SK-N-SH treated with all-trans-retinoic acid at 6 μM for 48 hours (cell line): Measurements from ENCODE around the gene CAPN13.

Source experiments
- ATAC-seq: fragments of 200-7000 bp; cut with Tn5 transposase; 3 replicates; pipeline ENCODE4 v1.9.1; 2020; ENCODE audit warnings: mild to moderate bottlenecking, moderate library complexity
- ARNTL ChIP-seq: fragments of 450-650 bp; formaldehyde crosslinking; IDR thresholded peaks from 2 replicates; pipeline ENCODE4 v1.5.0; 2020; ENCODE audit warnings: low read depth, mild to moderate bottlenecking, moderate library complexity, borderline replicate concordance
- BACH2 ChIP-seq: fragments of 250-450 bp; sonication (Bioruptor Pico); IDR thresholded peaks from 2 replicates; pipeline ENCODE4 v1.9.0; 2021; ENCODE audit warnings: mild to moderate bottlenecking, borderline replicate concordance
- CSDC2 ChIP-seq: fragments of 250-450 bp; sonication (Bioruptor Pico); IDR thresholded peaks from 2 replicates; pipeline ENCODE4 v1.5.0; 2020; ENCODE audit warnings: mild to moderate bottlenecking, moderate library complexity
- ESRRG ChIP-seq: fragments of 250-450 bp; sonication (Bioruptor Pico); IDR thresholded peaks from 2 replicates; pipeline ENCODE4 v1.6.1; 2021; ENCODE audit warnings: mild to moderate bottlenecking
- GLIS3 ChIP-seq: fragments of 250-450 bp; sonication (Bioruptor Pico); IDR thresholded peaks from 2 replicates; pipeline ENCODE4 v1.5.0; 2020; ENCODE audit warnings: mild to moderate bottlenecking, moderate library complexity
- ISL1 ChIP-seq: fragments of 250-450 bp; sonication (Bioruptor Pico); IDR thresholded peaks from 2 replicates; pipeline ENCODE4 v2.1.2; 2022; ENCODE audit warnings: mild to moderate bottlenecking, moderate library complexity
- OSR1 ChIP-seq: fragments of 250-450 bp; sonication (Bioruptor Pico); IDR thresholded peaks from 2 replicates; pipeline ENCODE4 v1.8.0; 2022; ENCODE audit warnings: moderate library complexity, mild to moderate bottlenecking, inconsistent platforms
- PPARA ChIP-seq: fragments of 250-450 bp; sonication (Bioruptor Pico); IDR thresholded peaks from 2 replicates; pipeline ENCODE4 v1.5.0; 2020; ENCODE audit warnings: mild to moderate bottlenecking, borderline replicate concordance
- RARB ChIP-seq: fragments of 250-450 bp; sonication (Bioruptor Pico); IDR thresholded peaks from 2 replicates; pipeline ENCODE4 v1.8.0; 2021; ENCODE audit warnings: mild to moderate bottlenecking, moderate library complexity
- SNAI2 ChIP-seq: fragments of 250-450 bp; sonication (Bioruptor Pico); IDR thresholded peaks from 2 replicates; pipeline ENCODE4 v1.5.0; 2020; ENCODE audit warnings: mild to moderate bottlenecking, moderate library complexity
- TCF4 ChIP-seq: fragments of 250-450 bp; sonication (Bioruptor Pico); IDR thresholded peaks from 2 replicates; pipeline ENCODE4 v1.8.0; 2021; ENCODE audit warnings: mild to moderate bottlenecking, moderate library complexity, borderline replicate concordance
- TOX ChIP-seq: fragments of 250-450 bp; sonication (Bioruptor Pico); IDR thresholded peaks from 2 replicates; pipeline ENCODE4 v1.8.0; 2021; ENCODE audit warnings: mild to moderate bottlenecking, moderate library complexity, borderline replicate concordance
- ZC3H10 ChIP-seq: fragments of 250-450 bp; sonication (Bioruptor Pico); IDR thresholded peaks from 2 replicates; pipeline ENCODE4 v1.5.1; 2021; ENCODE audit warnings: mild to moderate bottlenecking, moderate library complexity
- ZFP3 ChIP-seq: fragments of 250-450 bp; sonication (Bioruptor Pico); IDR thresholded peaks from 2 replicates; pipeline ENCODE4 v1.5.0; 2020; ENCODE audit warnings: mild to moderate bottlenecking, moderate library complexity
- ZFP30 ChIP-seq: fragments of 450-650 bp; formaldehyde crosslinking; IDR thresholded peaks from 2 replicates; pipeline ENCODE4 v1.5.0; 2022; ENCODE audit warnings: mild to moderate bottlenecking, moderate library complexity
- ZNF565 ChIP-seq: fragments of 450-650 bp; formaldehyde crosslinking; conservative IDR thresholded peaks from 2 replicates; pipeline ENCODE4 v1.5.0; 2020; ENCODE audit warnings: low read depth, mild to moderate bottlenecking, moderate library complexity
- ZNF70 ChIP-seq: fragments of 450-650 bp; formaldehyde crosslinking; IDR thresholded peaks from 2 replicates; pipeline ENCODE4 v1.5.0; 2020; ENCODE audit warnings: mild to moderate bottlenecking, moderate library complexity
- ZNF8 ChIP-seq: fragments of 450-650 bp; formaldehyde crosslinking; IDR thresholded peaks from 2 replicates; pipeline ENCODE4 v1.5.0; 2020; ENCODE audit warnings: mild to moderate bottlenecking, moderate library complexity
- TF ChIP-seq, protein P1 (sequence below): fragments of 250-450 bp; sonication (Bioruptor Pico); IDR thresholded peaks from 2 replicates; pipeline ENCODE4 v1.5.1; 2021; ENCODE audit warnings: mild to moderate bottlenecking, moderate library complexity
- TF ChIP-seq, protein P2 (sequence below): fragments of 250-450 bp; sonication (Bioruptor Pico); IDR thresholded peaks from 2 replicates; pipeline ENCODE4 v1.5.1; 2020; ENCODE audit warnings: low read depth, mild to moderate bottlenecking, moderate library complexity
- TF ChIP-seq, protein P3 (sequence below): fragments of 250-450 bp; sonication (Bioruptor Pico); IDR thresholded peaks from 2 replicates; pipeline ENCODE4 v1.8.0; 2020; ENCODE audit warnings: mild to moderate bottlenecking, moderate library complexity, borderline replicate concordance
- TF ChIP-seq, protein P4 (sequence below): fragments of 250-450 bp; sonication (Bioruptor Pico); IDR thresholded peaks from 2 replicates; pipeline ENCODE4 v1.5.0; 2020; ENCODE audit warnings: mild to moderate bottlenecking, moderate library complexity

The CAPN13 gene, protein sequence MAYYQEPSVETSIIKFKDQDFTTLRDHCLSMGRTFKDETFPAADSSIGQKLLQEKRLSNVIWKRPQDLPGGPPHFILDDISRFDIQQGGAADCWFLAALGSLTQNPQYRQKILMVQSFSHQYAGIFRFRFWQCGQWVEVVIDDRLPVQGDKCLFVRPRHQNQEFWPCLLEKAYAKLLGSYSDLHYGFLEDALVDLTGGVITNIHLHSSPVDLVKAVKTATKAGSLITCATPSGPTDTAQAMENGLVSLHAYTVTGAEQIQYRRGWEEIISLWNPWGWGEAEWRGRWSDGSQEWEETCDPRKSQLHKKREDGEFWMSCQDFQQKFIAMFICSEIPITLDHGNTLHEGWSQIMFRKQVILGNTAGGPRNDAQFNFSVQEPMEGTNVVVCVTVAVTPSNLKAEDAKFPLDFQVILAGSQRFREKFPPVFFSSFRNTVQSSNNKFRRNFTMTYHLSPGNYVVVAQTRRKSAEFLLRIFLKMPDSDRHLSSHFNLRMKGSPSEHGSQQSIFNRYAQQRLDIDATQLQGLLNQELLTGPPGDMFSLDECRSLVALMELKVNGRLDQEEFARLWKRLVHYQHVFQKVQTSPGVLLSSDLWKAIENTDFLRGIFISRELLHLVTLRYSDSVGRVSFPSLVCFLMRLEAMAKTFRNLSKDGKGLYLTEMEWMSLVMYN

DNA sequence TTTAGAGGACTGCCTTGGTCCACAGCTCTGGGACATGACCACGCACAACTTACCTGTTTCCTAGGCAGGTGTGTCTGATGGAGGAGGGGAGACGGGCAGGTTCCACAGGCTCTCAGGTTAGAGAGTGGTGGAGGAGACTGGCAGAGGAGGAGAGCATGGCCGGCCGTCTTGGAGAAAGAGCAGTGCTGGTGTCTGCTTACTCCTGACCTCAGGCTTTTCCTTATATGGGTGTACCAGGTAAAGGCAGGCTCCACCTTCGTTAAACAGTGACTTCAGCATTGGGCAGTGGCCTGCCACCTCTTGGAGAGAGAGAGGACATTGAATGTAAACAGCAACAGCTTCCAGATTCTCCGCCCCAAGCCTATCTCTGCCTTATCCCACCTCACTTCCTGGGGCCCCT, at the start of gene CAPN13:
Gene CAPN13 (minus strand): TSS at position 198 of the 400 bp plus-strand sequence. CDS start 20,121 bp downstream, outside the sequence.
- no peak for ATAC-seq
- TF ChIP-seq OSR1 (CRISPR knock-in tag): no peak
- TF ChIP-seq, protein P1, sequence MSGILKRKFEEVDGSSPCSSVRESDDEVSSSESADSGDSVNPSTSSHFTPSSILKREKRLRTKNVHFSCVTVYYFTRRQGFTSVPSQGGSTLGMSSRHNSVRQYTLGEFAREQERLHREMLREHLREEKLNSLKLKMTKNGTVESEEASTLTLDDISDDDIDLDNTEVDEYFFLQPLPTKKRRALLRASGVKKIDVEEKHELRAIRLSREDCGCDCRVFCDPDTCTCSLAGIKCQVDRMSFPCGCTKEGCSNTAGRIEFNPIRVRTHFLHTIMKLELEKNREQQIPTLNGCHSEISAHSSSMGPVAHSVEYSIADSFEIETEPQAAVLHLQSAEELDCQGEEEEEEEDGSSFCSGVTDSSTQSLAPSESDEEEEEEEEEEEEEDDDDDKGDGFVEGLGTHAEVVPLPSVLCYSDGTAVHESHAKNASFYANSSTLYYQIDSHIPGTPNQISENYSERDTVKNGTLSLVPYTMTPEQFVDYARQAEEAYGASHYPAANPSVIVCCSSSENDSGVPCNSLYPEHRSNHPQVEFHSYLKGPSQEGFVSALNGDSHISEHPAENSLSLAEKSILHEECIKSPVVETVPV (CRISPR knock-in tag): no peak
- no peak for TF ChIP-seq ZNF8 (CRISPR knock-in tag)
- no peak for TF ChIP-seq ARNTL (CRISPR knock-in tag)
- TF ChIP-seq TOX (CRISPR knock-in tag): no peak
- no peak for TF ChIP-seq ZNF565 (CRISPR knock-in tag)

DNA sequence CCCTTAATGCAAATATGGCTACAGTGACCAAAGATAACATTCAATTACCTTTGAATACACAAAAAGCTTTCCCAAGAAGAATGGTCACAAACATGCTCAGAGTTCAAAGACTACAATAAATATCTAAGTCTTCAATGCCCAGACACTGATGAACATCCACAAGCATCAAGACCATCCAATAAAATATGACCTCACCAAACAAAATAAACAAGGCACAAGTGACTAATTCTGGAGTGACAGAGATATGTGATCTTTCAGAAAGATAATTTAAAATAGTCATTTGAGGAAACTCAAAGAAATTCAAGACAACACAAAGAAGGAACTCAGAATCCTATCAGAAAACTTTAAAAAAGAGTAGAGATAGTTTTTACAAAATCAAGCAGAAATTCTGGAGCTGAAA, 40.6 kb upstream of the CAPN13 start:
- ATAC-seq: no peak
- TF ChIP-seq ESRRG (CRISPR knock-in tag) (no peak), BACH2 (no peak), GLIS3 (CRISPR knock-in tag) (no peak), TCF4 (CRISPR knock-in tag) (no peak), ZFP30 (no peak)
- TF ChIP-seq, protein P1 (CRISPR knock-in tag): no peak
- TF ChIP-seq, protein P2, sequence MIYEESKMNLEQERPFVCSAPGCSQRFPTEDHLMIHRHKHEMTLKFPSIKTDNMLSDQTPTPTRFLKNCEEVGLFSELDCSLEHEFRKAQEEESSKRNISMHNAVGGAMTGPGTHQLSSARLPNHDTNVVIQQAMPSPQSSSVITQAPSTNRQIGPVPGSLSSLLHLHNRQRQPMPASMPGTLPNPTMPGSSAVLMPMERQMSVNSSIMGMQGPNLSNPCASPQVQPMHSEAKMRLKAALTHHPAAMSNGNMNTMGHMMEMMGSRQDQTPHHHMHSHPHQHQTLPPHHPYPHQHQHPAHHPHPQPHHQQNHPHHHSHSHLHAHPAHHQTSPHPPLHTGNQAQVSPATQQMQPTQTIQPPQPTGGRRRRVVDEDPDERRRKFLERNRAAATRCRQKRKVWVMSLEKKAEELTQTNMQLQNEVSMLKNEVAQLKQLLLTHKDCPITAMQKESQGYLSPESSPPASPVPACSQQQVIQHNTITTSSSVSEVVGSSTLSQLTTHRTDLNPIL (CRISPR knock-in tag): no peak

DNA sequence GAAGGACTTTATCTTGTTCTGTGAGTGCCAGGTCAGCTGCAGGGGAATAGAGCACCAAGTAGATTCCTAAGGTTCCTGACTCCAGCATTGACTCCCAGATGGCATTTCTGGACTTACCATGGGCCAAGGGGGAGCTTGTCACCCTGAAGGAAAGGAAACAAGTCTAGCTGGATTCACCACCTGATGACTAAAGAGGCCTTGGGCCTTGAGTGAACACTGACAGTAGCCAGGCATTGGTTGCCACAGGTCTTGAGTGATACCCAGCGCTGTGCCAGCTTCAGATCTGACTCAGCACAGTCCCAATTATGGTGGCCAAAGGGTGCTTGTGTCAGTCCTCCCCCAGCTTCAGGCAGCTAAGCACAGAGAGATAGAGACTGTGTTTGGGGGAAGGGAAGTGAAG, 40.1 kb upstream of the CAPN13 start:
- TF ChIP-seq CSDC2 (CRISPR knock-in tag) (no peak), ISL1 (no peak), BACH2 (no peak), ESRRG (CRISPR knock-in tag) (no peak), ZNF8 (CRISPR knock-in tag) (no peak), ZNF70 (CRISPR knock-in tag) (no peak), PPARA (CRISPR knock-in tag) (no peak), SNAI2 (no peak), RARB (CRISPR knock-in tag) (no peak), ZC3H10 (CRISPR knock-in tag) (no peak), ARNTL (CRISPR knock-in tag) (no peak), TCF4 (CRISPR knock-in tag) (no peak), TOX (CRISPR knock-in tag) (no peak), ZFP3 (CRISPR knock-in tag) (no peak)
- TF ChIP-seq, protein P3, sequence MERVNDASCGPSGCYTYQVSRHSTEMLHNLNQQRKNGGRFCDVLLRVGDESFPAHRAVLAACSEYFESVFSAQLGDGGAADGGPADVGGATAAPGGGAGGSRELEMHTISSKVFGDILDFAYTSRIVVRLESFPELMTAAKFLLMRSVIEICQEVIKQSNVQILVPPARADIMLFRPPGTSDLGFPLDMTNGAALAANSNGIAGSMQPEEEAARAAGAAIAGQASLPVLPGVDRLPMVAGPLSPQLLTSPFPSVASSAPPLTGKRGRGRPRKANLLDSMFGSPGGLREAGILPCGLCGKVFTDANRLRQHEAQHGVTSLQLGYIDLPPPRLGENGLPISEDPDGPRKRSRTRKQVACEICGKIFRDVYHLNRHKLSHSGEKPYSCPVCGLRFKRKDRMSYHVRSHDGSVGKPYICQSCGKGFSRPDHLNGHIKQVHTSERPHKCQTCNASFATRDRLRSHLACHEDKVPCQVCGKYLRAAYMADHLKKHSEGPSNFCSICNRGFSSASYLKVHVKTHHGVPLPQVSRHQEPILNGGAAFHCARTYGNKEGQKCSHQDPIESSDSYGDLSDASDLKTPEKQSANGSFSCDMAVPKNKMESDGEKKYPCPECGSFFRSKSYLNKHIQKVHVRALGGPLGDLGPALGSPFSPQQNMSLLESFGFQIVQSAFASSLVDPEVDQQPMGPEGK (CRISPR knock-in tag): no peak
- TF ChIP-seq, protein P4, sequence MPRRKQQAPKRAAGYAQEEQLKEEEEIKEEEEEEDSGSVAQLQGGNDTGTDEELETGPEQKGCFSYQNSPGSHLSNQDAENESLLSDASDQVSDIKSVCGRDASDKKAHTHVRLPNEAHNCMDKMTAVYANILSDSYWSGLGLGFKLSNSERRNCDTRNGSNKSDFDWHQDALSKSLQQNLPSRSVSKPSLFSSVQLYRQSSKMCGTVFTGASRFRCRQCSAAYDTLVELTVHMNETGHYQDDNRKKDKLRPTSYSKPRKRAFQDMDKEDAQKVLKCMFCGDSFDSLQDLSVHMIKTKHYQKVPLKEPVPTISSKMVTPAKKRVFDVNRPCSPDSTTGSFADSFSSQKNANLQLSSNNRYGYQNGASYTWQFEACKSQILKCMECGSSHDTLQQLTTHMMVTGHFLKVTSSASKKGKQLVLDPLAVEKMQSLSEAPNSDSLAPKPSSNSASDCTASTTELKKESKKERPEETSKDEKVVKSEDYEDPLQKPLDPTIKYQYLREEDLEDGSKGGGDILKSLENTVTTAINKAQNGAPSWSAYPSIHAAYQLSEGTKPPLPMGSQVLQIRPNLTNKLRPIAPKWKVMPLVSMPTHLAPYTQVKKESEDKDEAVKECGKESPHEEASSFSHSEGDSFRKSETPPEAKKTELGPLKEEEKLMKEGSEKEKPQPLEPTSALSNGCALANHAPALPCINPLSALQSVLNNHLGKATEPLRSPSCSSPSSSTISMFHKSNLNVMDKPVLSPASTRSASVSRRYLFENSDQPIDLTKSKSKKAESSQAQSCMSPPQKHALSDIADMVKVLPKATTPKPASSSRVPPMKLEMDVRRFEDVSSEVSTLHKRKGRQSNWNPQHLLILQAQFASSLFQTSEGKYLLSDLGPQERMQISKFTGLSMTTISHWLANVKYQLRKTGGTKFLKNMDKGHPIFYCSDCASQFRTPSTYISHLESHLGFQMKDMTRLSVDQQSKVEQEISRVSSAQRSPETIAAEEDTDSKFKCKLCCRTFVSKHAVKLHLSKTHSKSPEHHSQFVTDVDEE (CRISPR knock-in tag): no peak
- TF ChIP-seq, protein P2 (CRISPR knock-in tag): no peak
- ATAC-seq: no peak
